SKM-1 treated with dmso at 0.1 percent for 144 hours (cell line): ENCODE data around the gene STAT2.

Experiments
- DNase-seq: peaks from one replicate; lab custom pipeline; 2025; ENCODE audit not compliant: unreplicated experiment; lab: John Stamatoyannopoulos, UW

STAT2 gene

GRCh38 chr12:56297400-56297799 is 62.5 kb downstream of the STAT2 start:
- DNase-seq, result no peak

- DNase-seq, result no peak
Observed at GRCh38 chr12:56296295-56296694, 63.6 kb downstream of the STAT2 start.

- DNase-seq, result no peak
Observed at GRCh38 chr12:56293795-56294194, 66.1 kb downstream of the STAT2 start.
